Cardiac muscle cell (in vitro differentiated cells and primary cell): ENCODE data around the gene KDM4C. TPM values are rescaled to one million over a fixed set of nuclear protein-coding genes. Genes with fewer than 3 reads are reported as not detected.
"Not testable (repeated sequence)": the region's sequence is repeated elsewhere in the genome, so short reads cannot be mapped to it uniquely, and the experiment has no call there.

Source experiments
- DNase-seq, 2 donors: peaks; one replicate each; pipeline versions ENCODE4 v3.0.0 to v3.0.0-alpha.2; 2010 to 2017; ENCODE audit warnings: low read depth in 1 of 2, low spot score in 1 of 2
- H3K27ac ChIP-seq: fragments of 200-600 bp; sonication (generic); 2 replicates; pipeline ENCODE4 v1.5.1; 2016
- H3K27me3 ChIP-seq: fragments of 200-600 bp; sonication (generic); 2 replicates; pipeline ENCODE4 v1.6.0; 2016; ENCODE audit warnings: control low read depth
- H3K36me3 ChIP-seq: fragments of 200-600 bp; sonication (generic); 2 replicates; pipeline ENCODE4 v1.5.1; 2016; ENCODE audit warnings: control low read depth
- H3K4me1 ChIP-seq: fragments of 200-600 bp; sonication (generic); 2 replicates; pipeline ENCODE4 v1.8.1; 2017; ENCODE audit warnings: low read depth, mild to moderate bottlenecking, mixed run types
- H3K4me3 ChIP-seq: fragments of 200-600 bp; sonication (generic); 2 replicates; pipeline ENCODE4 v1.5.1; 2016; ENCODE audit warnings: mild to moderate bottlenecking
- H3K9me3 ChIP-seq: fragments of 200-600 bp; sonication (generic); 2 replicates; pipeline ENCODE4 v1.5.1; 2017; ENCODE audit warnings: low read depth, mild to moderate bottlenecking, control low read depth
- CTCF ChIP-seq: IDR thresholded peaks from 2 replicates; pipeline ENCODE4 v1.5.1; 2012; ENCODE audit warnings: low read depth, mild to moderate bottlenecking, low read length
- polyA plus RNA-seq: library from polyadenylated mRNA; unstranded; fragments of >200 nt; fragmentation: Nextera tagmentation; extraction: Ambion mirVana; gene quantifications from 2 replicates; pipeline ENCODE4 v1.2.1, GENCODE V29; 2016
- total RNA-seq: library from RNA; depleted of rRNA; stranded (reverse); fragments of >200 nt; gene quantifications from 2 replicates; pipeline ENCODE4 v1.2.3, GENCODE V29; 2016

KDM4C gene
- total and polyA plus RNA-seq, 2 experiments from 2014 or later, result 15.1 to 32.0 TPM

GRCh38 chr9:6793203-6793602, 35.4 kb downstream of the KDM4C start:
- H3K27ac ChIP-seq, result no peak overlapping the region
- no peaks in the 10 kb centered on the region for H3K27me3 ChIP-seq
- no peak for TF ChIP-seq CTCF
- H3K36me3 ChIP-seq, result peaks cover 5% of the 10 kb centered on the region
- no peak overlapping the region for H3K4me3 ChIP-seq
- no peak for DNase-seq
- no peaks in the 10 kb centered on the region for H3K9me3 ChIP-seq
- H3K4me1 ChIP-seq, result peaks cover 3% of the 10 kb centered on the region

- Histone ChIP-seq H3K36me3 (peaks cover 5% of the 10 kb centered on the region), H3K27ac (no peak overlapping the region), H3K9me3 (no peaks in the 10 kb centered on the region), H3K27me3 (no peaks in the 10 kb centered on the region), H3K4me3 (no peak overlapping the region), H3K4me1 (peaks cover 3% of the 10 kb centered on the region)
- no peak for DNase-seq
- TF ChIP-seq CTCF, result no peak
These were observed 37.2 kb downstream of the KDM4C start for GRCh38 chr9:6794936-6795335.

DNA sequence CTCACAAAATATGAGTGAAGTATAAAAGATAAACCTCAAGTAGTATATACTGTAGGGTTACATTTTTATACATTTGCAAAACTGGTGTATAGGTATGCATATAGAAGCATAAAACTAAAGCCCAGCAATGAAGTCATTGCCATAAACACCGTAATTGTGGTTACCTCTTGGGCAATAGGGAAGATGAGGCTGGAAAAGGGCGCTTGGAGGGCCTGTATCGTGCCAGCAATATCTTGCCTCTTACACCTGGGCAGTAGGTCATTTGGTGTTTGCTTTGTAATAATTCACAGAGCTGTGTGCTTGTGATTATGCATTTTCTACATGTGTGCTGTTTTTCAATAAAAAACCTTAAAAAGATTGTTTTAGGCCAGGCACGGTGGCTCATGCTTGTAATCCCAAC, 45.2 kb downstream of the KDM4C start:
- no peak overlapping the region for H3K27ac ChIP-seq
- peaks cover 2% of the 10 kb centered on the region for H3K36me3 ChIP-seq
- DNase-seq, result no peak
- no peaks in the 10 kb centered on the region for H3K27me3 ChIP-seq
- no peak for TF ChIP-seq CTCF
- H3K4me1 ChIP-seq, result peaks cover 2% of the 10 kb centered on the region
- H3K9me3 ChIP-seq, result no peaks in the 10 kb centered on the region
- H3K4me3 ChIP-seq, result no peak overlapping the region

DNA sequence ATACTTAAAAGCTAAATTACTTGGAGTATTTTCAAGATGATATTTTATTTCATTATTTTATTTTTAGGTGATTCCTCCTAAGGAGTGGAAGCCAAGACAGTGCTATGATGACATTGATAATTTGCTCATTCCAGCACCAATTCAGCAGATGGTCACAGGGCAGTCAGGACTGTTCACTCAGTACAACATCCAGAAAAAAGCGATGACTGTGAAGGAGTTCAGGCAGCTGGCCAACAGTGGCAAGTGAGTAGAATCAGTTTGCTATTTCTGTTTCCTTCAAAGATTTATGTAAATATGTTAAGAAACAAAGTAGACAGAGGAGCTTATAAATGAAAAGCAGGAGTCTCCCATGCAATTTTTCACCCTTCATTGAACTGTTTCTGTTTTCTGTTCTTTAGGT, 47.8 kb downstream of the KDM4C start:
- no peak for TF ChIP-seq CTCF
- Histone ChIP-seq H3K4me1 (no peaks in the 10 kb centered on the region), H3K27ac (no peak overlapping the region), H3K36me3 (peaks cover 2% of the 10 kb centered on the region), H3K9me3 (no peaks in the 10 kb centered on the region), H3K4me3 (no peak overlapping the region), H3K27me3 (no peaks in the 10 kb centered on the region)
- peak in 1 of 2 donors; percentile 55 for DNase-seq

- not testable (repeated sequence) for H3K36me3 ChIP-seq, H3K9me3 ChIP-seq, H3K4me3 ChIP-seq
These were observed 48.5 kb downstream of the KDM4C start for GRCh38 chr9:6806318-6806717.

DNA sequence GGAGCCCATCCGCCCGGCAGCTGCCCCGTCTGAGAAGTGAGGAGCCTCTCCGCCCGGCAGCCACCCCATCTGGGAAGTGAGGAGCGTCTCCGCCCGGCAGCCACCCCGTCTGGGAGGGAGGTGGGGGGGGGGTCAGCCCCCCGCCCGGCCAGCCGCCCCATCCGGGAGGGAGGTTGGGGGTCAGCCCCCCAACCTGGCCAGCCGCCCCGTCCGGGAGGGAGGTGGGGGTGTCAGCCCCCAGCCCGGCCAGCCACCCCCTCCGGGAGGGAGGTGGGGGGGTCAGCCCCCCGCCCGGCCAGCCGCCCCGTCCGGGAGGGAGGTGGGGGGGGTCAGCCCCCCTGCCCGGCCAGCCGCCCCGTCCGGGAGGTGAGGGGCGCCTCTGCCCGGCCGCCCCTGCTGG, 49.9 kb downstream of the KDM4C start:
- DNase-seq, H3K4me3 ChIP-seq, H3K36me3 ChIP-seq, H3K27me3 ChIP-seq, H3K4me1 ChIP-seq, H3K9me3 ChIP-seq, H3K27ac ChIP-seq: not testable (repeated sequence)

More at GRCh38 chr9:6806318-6806717, 48.5 kb downstream of the KDM4C start:
- H3K4me1 ChIP-seq, H3K27ac ChIP-seq, H3K27me3 ChIP-seq, DNase-seq: not testable (repeated sequence)

- H3K4me3 ChIP-seq, result no peak overlapping the region
- peak in 1 of 2 donors; percentile 48 for DNase-seq
- no peak for TF ChIP-seq CTCF
- no peak overlapping the region for H3K27ac ChIP-seq
- H3K4me1 ChIP-seq, result no peaks in the 10 kb centered on the region
- no peaks in the 10 kb centered on the region for H3K36me3 ChIP-seq
- no peaks in the 10 kb centered on the region for H3K9me3 ChIP-seq
- no peaks in the 10 kb centered on the region for H3K27me3 ChIP-seq
These were observed 53.7 kb downstream of the KDM4C start for GRCh38 chr9:6811436-6811835.
